CD4-positive, alpha-beta T cell treated with Interferon gamma for 1 hour (primary cell): ENCODE data around the gene COCH.
"Not testable (repeated sequence)": the region's sequence is repeated elsewhere in the genome, so short reads cannot be mapped to it uniquely, and the experiment has no call there.

ENCODE experiments used
- DNase-seq: peaks from one replicate; pipeline ENCODE4 v3.0.0-alpha.2; 2020

The COCH gene

GRCh38 chr14:30876692-30877091, 2.3 kb downstream of the COCH start:
- DNase-seq, result no peak

DNA sequence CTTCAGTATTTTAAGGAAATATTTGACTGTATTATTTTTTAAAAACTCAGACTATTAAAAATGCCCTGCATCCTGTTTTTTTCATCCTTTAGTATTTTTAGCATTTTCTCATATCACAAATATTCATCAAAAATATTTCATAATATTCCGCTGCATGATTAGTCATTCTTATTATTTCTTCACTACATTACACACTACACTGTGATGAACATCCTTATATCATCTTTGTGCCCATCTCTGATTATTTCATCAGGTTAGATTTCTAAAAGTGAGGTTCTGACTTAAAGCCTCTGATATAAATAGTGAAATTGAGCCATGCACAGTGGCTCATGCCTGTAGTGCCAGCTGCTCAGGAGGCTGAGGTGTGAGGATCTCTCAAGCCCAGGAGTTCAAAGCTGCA, 8.1 kb downstream of the COCH start:
- no peak for DNase-seq

GRCh38 chr14:30883508-30884294, 9.3 kb downstream of the COCH start:
- no peak for DNase-seq

GRCh38 chr14:30884901-30885300, 10.5 kb downstream of the COCH start:
- no peak for DNase-seq

GRCh38 chr14:30885840-30886740, 11.7 kb downstream of the COCH start:
- no peak for DNase-seq

- DNase-seq, result no peak
Observed at GRCh38 chr14:30888480-30889243, 14.3 kb downstream of the COCH start.

- DNase-seq, result no peak
Observed at GRCh38 chr14:30889244-30889594, 14.9 kb downstream of the COCH start.

- no peak for DNase-seq
Observed at GRCh38 chr14:30893819-30894218, 19.5 kb downstream of the COCH start.

- no peak for DNase-seq
Observed at GRCh38 chr14:30894923-30895515, 20.7 kb downstream of the COCH start.

- no peak for DNase-seq
Observed at GRCh38 chr14:30896435-30896834, 22.1 kb downstream of the COCH start.

DNA sequence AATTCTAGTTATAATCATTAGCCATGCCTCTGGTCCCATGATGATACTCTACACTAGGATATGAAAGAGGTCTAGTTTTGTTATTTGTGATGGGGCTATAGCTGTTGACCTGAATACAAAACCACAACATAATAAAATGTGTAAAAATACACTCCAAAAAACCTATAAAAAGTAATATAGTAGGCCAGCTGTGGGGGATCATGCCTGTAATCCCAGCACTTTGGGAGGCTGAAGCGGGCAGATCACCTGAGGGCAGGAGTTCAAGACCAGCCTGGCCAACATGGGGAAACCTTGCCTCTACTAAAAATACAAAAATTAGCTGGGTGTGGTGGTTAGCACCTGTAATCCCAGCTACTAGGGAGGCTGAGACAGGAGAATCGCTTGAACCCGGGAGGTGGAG, 22.8 kb downstream of the COCH start:
- not testable (repeated sequence) for DNase-seq

- DNase-seq, result no peak
Observed at GRCh38 chr14:30903285-30904124, 29.1 kb downstream of the COCH start.

- no peak for DNase-seq
Observed at GRCh38 chr14:30906752-30907658, 32.6 kb downstream of the COCH start.

DNA sequence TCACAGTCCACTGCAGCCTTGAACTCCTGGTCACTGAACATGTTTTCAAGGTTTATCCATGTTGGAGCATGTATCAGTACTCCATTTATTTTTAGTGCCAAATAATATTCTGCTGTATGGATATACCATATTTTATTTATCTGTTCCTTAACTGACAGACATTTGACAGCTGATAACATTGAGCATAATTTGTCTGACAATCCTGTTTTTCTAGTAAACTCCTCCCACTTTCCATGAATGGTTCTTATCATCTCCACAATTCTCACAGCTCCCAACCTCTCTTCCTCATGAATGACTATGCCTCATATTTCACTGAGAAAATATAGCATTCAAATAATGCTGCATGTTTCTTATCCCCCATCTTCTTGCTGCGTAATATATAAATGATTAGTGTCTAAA, 33.3 kb downstream of the COCH start:
- DNase-seq, result no peak

GRCh38 chr14:30908826-30909225, 34.5 kb downstream of the COCH start:
- no peak for DNase-seq

DNA sequence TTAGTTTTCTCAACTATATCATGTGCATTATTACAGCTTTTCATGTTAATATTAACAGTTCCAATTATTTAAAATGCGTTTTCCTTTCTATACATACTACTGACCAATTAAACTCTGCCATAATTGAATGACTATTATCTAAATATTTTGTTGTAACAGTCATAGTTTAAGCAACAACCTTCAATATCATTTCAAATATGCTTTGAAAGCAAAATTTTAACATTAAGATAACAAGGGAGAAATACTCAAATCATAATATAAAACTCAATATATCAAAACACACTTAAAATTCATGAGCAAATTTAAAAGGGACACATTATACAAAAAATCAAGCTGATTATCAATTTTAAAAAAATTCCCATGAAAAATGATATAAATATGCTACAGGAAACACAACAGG, 40.5 kb downstream of the COCH start:
- DNase-seq, result no peak

- no peak for DNase-seq
Observed at GRCh38 chr14:30915596-30915995, 41.2 kb downstream of the COCH start.

GRCh38 chr14:30921305-30921704, 46.9 kb downstream of the COCH start:
- DNase-seq, result no peak

DNA sequence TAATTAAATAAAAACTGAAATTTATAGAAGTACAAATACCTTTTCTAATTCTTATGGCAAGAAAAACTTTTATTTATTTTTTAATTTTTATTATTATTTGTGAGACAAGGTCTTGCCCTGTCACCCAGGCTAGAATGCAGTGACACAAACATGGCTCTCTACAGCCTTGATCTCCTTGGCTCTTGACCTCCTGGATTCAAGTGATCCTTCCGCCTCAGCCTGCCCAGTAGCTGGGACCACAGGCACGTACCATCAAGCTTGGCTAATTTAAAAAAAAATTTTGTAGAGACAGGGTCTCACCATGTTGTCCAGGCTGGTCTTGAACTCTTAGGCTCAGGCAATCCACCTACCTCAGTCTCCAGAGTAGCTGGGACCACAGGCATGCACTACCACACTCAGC, 47.4 kb downstream of the COCH start:
- no peak for DNase-seq

DNA sequence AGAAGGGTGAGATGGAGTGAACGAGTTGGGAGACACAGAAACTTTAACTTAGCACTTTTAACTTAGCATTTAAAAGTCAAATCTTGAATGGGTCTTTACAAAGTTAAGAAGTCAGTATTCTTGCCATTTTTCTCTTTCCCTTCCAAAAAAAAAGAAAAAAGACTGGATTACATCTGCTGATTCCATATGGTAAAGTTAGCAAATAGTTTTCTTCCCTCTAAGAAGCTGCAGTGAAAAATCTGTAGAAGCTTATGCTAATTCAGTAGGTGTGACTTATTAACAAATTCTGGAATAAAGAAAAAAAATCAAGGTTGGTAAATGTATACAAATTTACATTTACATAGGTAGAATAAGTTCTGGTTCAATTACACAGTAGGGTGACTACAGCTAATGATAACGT, 50.9 kb downstream of the COCH start:
- DNase-seq, result no peak

GRCh38 chr14:30928462-30928861, 54.1 kb downstream of the COCH start:
- DNase-seq, result no peak
